ENCODE measurements around the gene CD7.

The CD7 gene

GRCh38 chr17:82338858-82339633, 21.6 kb upstream of the CD7 start (continued):
- no peak for TF ChIP-seq BCL11A (tag by site-specific recombination; IDR thresholded peaks at IDR 0.05; ENCODE audit: low read depth)
- no peak for TF ChIP-seq HOXC10 (CRISPR knock-in tag; IDR thresholded peaks at IDR 0.05)
- TF ChIP-seq ZBTB17 (tag by site-specific recombination; IDR thresholded peaks at IDR 0.05): peak; percentile 68; the same call in 1 of the 2 replicates
- no peak for TF ChIP-seq ZNF624 (tag by site-specific recombination; IDR thresholded peaks at IDR 0.05)
- no peak for TF ChIP-seq ZNF664 (tag by site-specific recombination; IDR thresholded peaks at IDR 0.05)
- no peak for TF ChIP-seq ZNF114 (tag by site-specific recombination; IDR thresholded peaks at IDR 0.05)
- TF ChIP-seq ZNF341 (tag by site-specific recombination; IDR thresholded peaks at IDR 0.05; ENCODE audit: low read depth): no peak
- peak; percentile 73; the same call in 1 of the 2 replicates for TF ChIP-seq YY1 (tag by site-specific recombination; IDR thresholded peaks at IDR 0.05)
- no peak for TF ChIP-seq ZBTB6 (tag by site-specific recombination; IDR thresholded peaks at IDR 0.05)
- TF ChIP-seq ZNF354C (tag by site-specific recombination; IDR thresholded peaks at IDR 0.05; ENCODE audit: borderline replicate concordance, low read depth): no peak
- TF ChIP-seq ZBTB20 (tag by site-specific recombination; IDR thresholded peaks at IDR 0.05): peak; percentile 74
- no peak for TF ChIP-seq ZNF704 (tag by site-specific recombination; IDR thresholded peaks at IDR 0.05)
- TF ChIP-seq ZNF239 (tag by site-specific recombination; IDR thresholded peaks at IDR 0.05): no peak
- no peak for TF ChIP-seq ZNF112 (tag by site-specific recombination; IDR thresholded peaks at IDR 0.05)
- no peak for TF ChIP-seq ZNF768 (tag by site-specific recombination; IDR thresholded peaks at IDR 0.05)
- TF ChIP-seq ZNF175 (tag by site-specific recombination; IDR thresholded peaks at IDR 0.05): no peak
- peak; percentile 76 for TF ChIP-seq GLIS2 (tag by site-specific recombination; IDR thresholded peaks at IDR 0.05)
- no peak for TF ChIP-seq ZNF155 (tag by site-specific recombination; IDR thresholded peaks at IDR 0.05)
- TF ChIP-seq ZNF521 (tag by site-specific recombination; IDR thresholded peaks at IDR 0.05): no peak
- TF ChIP-seq ZNF501 (tag by site-specific recombination; IDR thresholded peaks at IDR 0.05): no peak
- no peak for TF ChIP-seq MZF1 (tag by site-specific recombination; IDR thresholded peaks at IDR 0.05; ENCODE audit: borderline replicate concordance)
- no peak; the same call in 1 of the 2 replicates for TF ChIP-seq PRDM1 (tag by site-specific recombination; IDR thresholded peaks at IDR 0.05)
- TF ChIP-seq ZNF548 (tag by site-specific recombination; IDR thresholded peaks at IDR 0.05): no peak
- TF ChIP-seq, protein P1, sequence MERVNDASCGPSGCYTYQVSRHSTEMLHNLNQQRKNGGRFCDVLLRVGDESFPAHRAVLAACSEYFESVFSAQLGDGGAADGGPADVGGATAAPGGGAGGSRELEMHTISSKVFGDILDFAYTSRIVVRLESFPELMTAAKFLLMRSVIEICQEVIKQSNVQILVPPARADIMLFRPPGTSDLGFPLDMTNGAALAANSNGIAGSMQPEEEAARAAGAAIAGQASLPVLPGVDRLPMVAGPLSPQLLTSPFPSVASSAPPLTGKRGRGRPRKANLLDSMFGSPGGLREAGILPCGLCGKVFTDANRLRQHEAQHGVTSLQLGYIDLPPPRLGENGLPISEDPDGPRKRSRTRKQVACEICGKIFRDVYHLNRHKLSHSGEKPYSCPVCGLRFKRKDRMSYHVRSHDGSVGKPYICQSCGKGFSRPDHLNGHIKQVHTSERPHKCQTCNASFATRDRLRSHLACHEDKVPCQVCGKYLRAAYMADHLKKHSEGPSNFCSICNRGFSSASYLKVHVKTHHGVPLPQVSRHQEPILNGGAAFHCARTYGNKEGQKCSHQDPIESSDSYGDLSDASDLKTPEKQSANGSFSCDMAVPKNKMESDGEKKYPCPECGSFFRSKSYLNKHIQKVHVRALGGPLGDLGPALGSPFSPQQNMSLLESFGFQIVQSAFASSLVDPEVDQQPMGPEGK (tag by site-specific recombination; IDR thresholded peaks at IDR 0.05): 0 out of 2 replicates have a peak, but pooled peaks have one; percentile 16
- no peak for TF ChIP-seq ZNF747 (tag by site-specific recombination; IDR thresholded peaks at IDR 0.05)
- TF ChIP-seq HOXA7 (CRISPR knock-in tag; IDR thresholded peaks at IDR 0.05; ENCODE audit: borderline replicate concordance): no peak
- no peak for TF ChIP-seq ZNF76 (tag by site-specific recombination; IDR thresholded peaks at IDR 0.05; ENCODE audit: borderline replicate concordance, low read depth)
- TF ChIP-seq OVOL3 (tag by site-specific recombination; IDR thresholded peaks at IDR 0.05): no peak
- peak; percentile 100 for TF ChIP-seq MYNN (tag by site-specific recombination; IDR thresholded peaks at IDR 0.05; ENCODE audit: borderline replicate concordance)
- TF ChIP-seq FEZF1 (tag by site-specific recombination; IDR thresholded peaks at IDR 0.05): no peak
- TF ChIP-seq ZNF561 (tag by site-specific recombination; IDR thresholded peaks at IDR 0.05; ENCODE audit: borderline replicate concordance): peak; percentile 21; the same call in 1 of the 2 replicates
- no peak for TF ChIP-seq KLF7 (tag by site-specific recombination; IDR thresholded peaks at IDR 0.05; ENCODE audit: borderline replicate concordance)
- TF ChIP-seq KLF1 (tag by site-specific recombination; IDR thresholded peaks at IDR 0.05): no peak
- TF ChIP-seq, protein P2, sequence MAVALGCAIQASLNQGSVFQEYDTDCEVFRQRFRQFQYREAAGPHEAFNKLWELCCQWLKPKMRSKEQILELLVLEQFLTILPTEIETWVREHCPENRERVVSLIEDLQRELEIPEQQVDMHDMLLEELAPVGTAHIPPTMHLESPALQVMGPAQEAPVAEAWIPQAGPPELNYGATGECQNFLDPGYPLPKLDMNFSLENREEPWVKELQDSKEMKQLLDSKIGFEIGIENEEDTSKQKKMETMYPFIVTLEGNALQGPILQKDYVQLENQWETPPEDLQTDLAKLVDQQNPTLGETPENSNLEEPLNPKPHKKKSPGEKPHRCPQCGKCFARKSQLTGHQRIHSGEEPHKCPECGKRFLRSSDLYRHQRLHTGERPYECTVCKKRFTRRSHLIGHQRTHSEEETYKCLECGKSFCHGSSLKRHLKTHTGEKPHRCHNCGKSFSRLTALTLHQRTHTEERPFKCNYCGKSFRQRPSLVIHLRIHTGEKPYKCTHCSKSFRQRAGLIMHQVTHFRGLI (tag by site-specific recombination; IDR thresholded peaks at IDR 0.05): 0 out of 2 replicates have a peak, but pooled peaks have one; percentile 44

Data from HEK293 (cell line).